Stimulated activated CD4-positive, alpha-beta T cell treated with anti-CD3 and anti-CD28 coated beads, Interleukin-2, amount 100 ng/mL, for 4 hours (primary cell): Measurements from ENCODE around the gene ASIC2.
"Not testable (repeated sequence)": the region's sequence is repeated elsewhere in the genome, so short reads cannot be mapped to it uniquely, and the experiment has no call there.

ENCODE experiments used
- DNase-seq: peaks from one replicate; pipeline ENCODE4 v3.0.0-alpha.2; 2020; ENCODE audit warnings: low read depth

Gene ASIC2

DNA sequence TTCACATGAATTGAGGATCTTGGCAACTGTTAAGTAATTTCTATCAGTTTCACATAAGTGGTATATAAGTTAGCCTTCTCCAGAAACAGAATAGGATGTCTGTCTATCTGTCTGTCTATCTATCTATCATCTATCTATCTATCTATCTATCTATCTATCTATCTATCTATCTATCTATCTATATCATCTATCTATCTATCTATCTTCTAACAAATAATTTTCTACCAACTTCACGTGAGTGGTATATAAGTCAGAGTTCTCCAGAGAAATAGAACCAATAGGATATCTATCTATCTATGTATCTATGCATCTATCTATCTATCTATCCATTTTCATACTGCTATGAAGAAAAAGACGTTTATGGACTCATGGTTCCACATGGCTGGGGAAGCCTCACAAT lies 312.9 kb downstream of the ASIC2 start:
- no peak for DNase-seq

DNA sequence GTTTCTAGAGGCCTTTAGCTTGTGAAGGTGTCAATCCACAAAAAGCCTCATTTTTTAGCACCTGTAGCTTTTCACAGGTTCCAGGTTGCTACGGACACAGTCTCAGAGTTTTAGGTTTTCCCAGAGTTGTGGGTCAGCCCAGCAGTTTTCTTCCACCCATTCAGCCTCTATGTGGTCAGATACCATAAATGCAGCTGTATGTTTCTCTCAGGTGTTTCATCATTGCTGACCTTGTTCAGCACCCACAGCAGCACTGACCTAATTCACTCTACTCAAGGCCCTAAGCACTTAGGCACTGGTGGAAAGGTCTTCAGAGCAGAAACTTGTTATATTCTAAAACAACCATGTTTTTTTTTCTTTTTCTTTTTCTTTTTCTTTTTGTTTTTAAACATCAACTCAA lies 316.5 kb downstream of the ASIC2 start:
- no peak for DNase-seq

DNA sequence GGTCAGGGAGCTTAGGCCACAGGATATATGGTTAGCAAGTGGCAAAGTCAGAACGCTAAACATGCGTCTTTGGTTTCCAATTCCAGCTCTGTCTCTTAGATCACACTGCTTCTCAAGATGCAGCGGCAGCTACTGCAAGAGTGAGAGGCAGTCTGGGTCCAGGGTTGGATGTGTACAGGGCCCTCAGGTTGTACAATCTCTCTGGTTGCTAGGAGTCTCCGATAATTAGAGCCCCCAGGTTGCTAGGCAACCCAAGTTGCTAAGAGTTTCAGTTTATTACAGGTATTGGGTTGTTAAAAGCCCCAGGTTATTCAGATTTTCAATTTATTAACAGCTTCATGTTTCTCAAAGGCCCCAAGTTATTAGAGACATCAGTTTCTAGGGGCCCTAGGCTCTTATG lies 317.0 kb downstream of the ASIC2 start:
- no peak for DNase-seq

DNA sequence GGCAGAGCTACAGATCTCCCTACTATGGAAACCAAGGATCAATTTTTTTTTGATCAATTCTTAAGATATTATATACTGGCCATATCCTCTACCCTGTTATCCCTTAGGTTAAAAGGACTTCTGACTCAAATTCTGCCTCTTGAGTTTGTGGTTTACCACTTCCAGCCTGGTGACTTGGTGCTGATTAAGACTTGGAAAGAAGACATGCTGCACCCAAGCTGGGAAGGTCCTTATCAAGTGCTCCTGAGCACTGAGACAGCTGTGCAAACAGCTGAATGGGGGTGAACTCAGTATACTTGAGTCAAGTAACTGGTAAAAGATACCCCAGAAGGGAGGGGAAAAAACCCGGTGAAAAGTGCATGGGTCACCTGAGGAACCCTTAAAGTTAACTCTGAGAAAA lies 321.9 kb downstream of the ASIC2 start:
- DNase-seq = no peak

DNA sequence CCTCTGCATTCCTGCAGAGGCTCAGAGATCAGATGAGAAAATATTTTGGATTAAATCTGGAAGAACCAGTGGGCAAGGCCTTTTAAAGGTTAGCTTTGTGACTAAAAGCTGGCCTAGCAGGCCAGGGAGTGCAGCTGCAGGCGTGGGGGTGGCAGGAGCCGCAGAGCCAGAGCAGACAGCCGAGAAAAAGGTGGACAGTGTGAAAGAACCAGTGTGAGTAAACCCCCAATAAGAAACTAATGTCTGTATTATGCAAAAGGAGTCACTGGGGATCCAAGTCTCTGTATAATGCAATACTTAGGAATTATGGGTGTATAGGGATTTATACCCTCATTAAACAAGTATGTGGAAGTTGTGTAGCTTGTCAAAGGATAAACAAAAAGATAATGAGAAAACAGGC lies 322.8 kb downstream of the ASIC2 start:
- DNase-seq = no peak

DNA sequence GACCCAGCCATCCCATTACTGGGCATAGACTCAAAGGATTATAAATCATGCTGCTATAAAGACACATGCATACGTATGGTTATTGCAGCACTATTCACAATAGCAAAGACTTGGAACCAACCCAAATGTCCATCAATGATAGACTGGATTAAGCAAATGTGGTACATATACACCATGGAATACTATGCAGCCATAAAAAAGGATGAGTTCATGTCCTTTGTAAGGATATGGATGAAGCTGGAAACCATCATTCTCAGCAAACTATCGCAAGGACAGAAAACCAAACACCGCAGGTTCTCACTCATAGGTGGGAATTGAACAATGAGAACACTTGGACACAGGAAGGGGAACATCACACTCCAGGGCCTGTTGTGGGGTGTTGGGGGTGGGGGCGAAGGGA lies 323.9 kb downstream of the ASIC2 start:
- DNase-seq = not testable (repeated sequence)

DNA sequence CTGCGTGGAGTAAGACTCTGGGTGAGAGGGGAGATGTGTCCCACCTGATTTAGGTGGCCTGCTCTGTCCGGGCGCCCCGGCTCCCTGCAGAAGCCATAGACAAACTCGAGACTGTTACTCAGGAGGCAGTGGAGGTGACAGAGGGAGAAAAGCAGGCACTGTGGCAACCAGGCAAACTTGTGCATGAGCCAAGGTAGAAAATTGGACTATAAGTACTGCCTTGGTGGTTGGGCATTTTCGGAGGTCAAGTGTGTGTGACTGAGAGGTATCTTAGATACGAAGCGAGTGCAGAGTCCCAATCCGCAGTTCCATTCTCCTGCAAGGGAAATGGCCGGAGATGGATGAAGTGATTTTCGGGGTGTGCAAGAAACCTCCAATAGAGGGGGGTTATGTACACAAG lies 328.6 kb downstream of the ASIC2 start:
- DNase-seq = no peak
